A673 (cell line): ENCODE results near the gene LIMS4. TPM values are rescaled to one million over a fixed set of nuclear protein-coding genes. Genes with fewer than 3 reads are reported as not detected.
"Not testable (repeated sequence)": the region's sequence is repeated elsewhere in the genome, so short reads cannot be mapped to it uniquely, and the experiment has no call there.

ENCODE experiments used
- BruUV-seq: library from RNA; stranded (reverse); fragments of 400-500 nt; replicated peaks from 2 replicates; lab custom pipeline; 2021; lab: Mats Ljungman, UMichigan
- CTCF ChIA-PET: fragments of 300-600 bp; sonication (Branson Sonifier 250); formaldehyde crosslinking; loops from one replicate; lab custom pipeline; 2022; ENCODE audit warnings: antibody characterized with exemption; lab: Charles Lee
- POLR2A ChIA-PET: fragments of 300-600 bp; sonication (Branson Sonifier 250); formaldehyde crosslinking; loops from one replicate; lab custom pipeline; 2022; ENCODE audit warnings: antibody characterized with exemption; ENCODE audit not compliant: low non-redundant PET; lab: Charles Lee
- DNase-seq: peaks from one replicate; pipeline ENCODE4 v3.0.0-alpha.2; 2015; ENCODE audit warnings: low spot score
- H3K27ac ChIP-seq: fragments of 200-600 bp; sonication (generic); 2 replicates; pipeline ENCODE4 v1.5.1; 2016; ENCODE audit warnings: mixed run types, low read depth, mild to moderate bottlenecking, mixed read lengths, antibody characterized with exemption, low read length; ENCODE audit not compliant: poor library complexity, severe bottlenecking
- H3K27me3 ChIP-seq: fragments of 200-600 bp; sonication (generic); replicated peaks from 2 replicates; pipeline ENCODE4 v1.6.1; 2017; ENCODE audit warnings: mixed run types, low read depth, mild to moderate bottlenecking, mixed read lengths, antibody characterized with exemption, low read length; ENCODE audit not compliant: insufficient read depth, poor library complexity
- H3K36me3 ChIP-seq: fragments of 200-600 bp; sonication (generic); 2 replicates; pipeline ENCODE4 v1.6.1; 2016; ENCODE audit warnings: mixed run types, mild to moderate bottlenecking, mixed read lengths, antibody characterized with exemption, low read length; ENCODE audit not compliant: insufficient read depth, poor library complexity, severe bottlenecking
- H3K4me1 ChIP-seq: fragments of 200-600 bp; sonication (generic); 2 replicates; pipeline ENCODE4 v1.6.1; 2017; ENCODE audit warnings: mixed run types, mild to moderate bottlenecking, mixed read lengths, antibody characterized with exemption, low read length; ENCODE audit not compliant: insufficient read depth, poor library complexity, severe bottlenecking
- H3K4me3 ChIP-seq: fragments of 200-600 bp; sonication (generic); 2 replicates; pipeline ENCODE4 v1.5.1; 2016; ENCODE audit warnings: low read depth, mixed run types, mild to moderate bottlenecking, mixed read lengths, low read length; ENCODE audit not compliant: poor library complexity, severe bottlenecking
- H3K9me3 ChIP-seq: fragments of 200-600 bp; sonication (generic); 2 replicates; pipeline ENCODE4 v1.6.1; 2016; ENCODE audit warnings: mixed run types, low read depth, mild to moderate bottlenecking, mixed read lengths, antibody characterized with exemption, low read length; ENCODE audit not compliant: poor library complexity, severe bottlenecking
- intact Hi-C: fragments of 100-400 bp; cut with micrococcal nuclease; formaldehyde crosslinking; loops from one replicate; pipeline ENCODE4 v1.10.0; 2022; ENCODE audit not compliant: unreplicated experiment
- total RNA-seq: library from RNA; stranded (reverse); gene quantifications from 2 replicates; pipeline ENCODE4 v1.2.3, GENCODE V29; 2021

The LIMS4 gene
- total RNA-seq, 1 experiment from 2014 or later = 0.75 TPM

DNA sequence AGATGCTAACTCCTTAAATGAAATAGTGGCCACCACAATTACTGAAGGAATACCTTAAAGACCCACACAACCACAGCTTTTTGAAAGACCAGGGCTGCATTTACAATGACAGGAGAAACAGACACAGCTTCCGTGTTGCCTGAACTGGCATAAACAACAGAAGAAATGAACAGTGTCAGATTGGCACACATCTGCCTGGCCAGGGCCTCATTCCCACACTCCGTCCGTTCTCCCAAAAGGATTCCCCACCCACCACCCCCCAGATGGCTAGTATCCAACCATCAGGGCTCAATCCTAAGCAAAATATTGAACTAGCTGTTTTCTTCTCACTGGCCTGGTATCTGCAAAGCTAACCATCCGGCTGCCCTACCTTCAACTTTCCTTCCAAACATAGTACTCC lies 7.5 kb upstream of the LIMS4 start:
- H3K27me3 ChIP-seq, intact Hi-C loops, DNase-seq, POLR2A ChIA-PET, BruUV-seq, H3K36me3 ChIP-seq, H3K27ac ChIP-seq, H3K4me1 ChIP-seq, H3K9me3 ChIP-seq, CTCF ChIA-PET, H3K4me3 ChIP-seq: not testable (repeated sequence)

DNA sequence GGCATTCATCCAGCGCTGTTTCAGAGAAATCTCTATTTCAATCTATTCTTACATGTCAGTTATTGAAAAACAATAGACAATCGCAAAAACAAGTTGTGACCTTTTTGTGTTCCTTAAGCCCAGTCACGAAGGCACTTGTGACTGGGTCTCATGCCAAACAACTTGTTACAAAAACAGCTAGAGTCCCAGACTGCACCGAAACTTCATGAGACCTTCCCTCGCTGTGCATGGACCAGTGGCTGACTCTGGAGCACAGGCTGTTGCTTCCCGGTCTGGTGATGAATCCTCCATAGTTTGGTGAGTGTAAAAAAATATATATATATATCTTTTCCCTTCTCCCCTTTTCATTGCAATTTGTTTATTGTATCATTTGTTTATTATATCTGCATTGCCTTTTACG lies 4.8 kb upstream of the LIMS4 start:
- intact Hi-C loops, H3K36me3 ChIP-seq, DNase-seq, H3K27me3 ChIP-seq, H3K9me3 ChIP-seq, H3K4me3 ChIP-seq, H3K27ac ChIP-seq, H3K4me1 ChIP-seq, POLR2A ChIA-PET, CTCF ChIA-PET, BruUV-seq: not testable (repeated sequence)

DNA sequence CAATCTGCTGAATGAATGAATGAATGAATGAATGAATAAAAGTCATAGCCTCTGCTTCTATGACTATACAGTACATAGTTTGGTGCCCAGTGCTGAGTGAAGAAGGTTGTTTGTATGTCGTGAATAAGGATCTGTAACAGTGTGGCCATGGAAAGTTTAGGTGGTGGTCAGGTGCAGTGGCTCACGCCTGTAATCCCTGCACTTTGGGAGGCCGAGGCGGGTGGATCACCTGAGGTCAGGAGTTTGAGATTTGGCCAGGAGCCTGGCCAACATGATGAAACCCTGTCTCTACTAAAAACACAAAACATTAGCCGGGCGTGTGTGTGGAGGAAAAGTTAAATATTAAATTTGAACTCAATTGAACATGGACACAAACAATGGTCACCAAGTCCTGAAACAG lies 4.3 kb upstream of the LIMS4 start:
- DNase-seq, H3K4me3 ChIP-seq, H3K36me3 ChIP-seq, H3K27ac ChIP-seq, POLR2A ChIA-PET, intact Hi-C loops, H3K4me1 ChIP-seq, H3K27me3 ChIP-seq, BruUV-seq, H3K9me3 ChIP-seq, CTCF ChIA-PET: not testable (repeated sequence)

DNA sequence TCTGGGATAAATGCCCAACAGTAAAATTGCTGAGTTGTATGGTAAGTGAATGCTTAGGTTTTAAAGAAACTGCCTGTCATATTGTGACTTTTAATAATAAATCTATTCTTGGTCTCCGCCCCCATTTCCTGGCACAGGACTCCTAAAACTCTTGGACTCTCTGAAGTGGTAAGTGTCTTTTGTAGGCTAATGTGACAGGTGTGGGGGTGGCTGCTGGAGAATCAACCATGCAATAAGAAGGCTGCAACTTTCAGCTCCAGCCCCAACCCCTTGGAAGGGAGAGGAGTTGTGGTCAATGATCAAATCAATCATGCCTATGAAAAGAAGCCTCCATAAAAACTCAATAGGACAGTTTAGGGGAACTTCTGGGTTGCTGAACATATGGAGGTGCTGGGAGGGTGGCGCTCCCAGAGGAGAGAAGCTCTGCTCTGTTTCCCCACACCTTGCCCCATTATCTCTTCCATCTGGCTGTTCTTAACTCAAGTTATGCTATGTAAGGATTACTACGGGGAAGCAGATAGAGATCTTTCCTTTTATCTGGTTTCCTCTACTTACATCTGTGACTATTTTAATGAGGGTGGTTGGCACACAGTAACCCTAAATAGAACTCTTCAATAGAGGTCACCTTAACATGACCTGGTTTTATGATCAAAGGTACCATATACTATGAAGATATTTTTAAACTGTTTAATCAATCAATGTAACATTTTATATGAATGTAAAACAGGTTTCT lies 3.2 kb upstream of the LIMS4 start:
- POLR2A ChIA-PET = not testable (repeated sequence)

DNA sequence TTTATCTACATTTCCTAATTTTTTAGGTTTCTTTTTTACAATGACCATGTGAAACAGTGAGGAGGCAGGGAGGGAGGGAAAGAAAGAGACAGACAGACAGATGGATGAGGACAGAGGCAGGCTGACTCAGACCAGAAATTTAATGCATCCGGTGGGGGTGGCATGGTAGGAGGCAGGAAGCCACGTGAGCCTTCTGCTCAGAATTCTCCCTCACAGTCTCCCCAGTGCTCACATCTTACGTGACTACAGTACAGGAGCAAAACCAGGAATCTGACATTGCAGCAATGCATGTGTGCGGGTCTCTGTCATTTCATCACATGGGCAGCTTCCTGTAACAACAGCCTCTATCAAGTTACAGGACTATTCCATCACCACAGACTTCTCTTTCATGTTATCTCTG lies 2.3 kb upstream of the LIMS4 start:
- DNase-seq, POLR2A ChIA-PET, H3K9me3 ChIP-seq, H3K27me3 ChIP-seq, H3K4me3 ChIP-seq, H3K27ac ChIP-seq, H3K36me3 ChIP-seq, H3K4me1 ChIP-seq, CTCF ChIA-PET, intact Hi-C loops, BruUV-seq: not testable (repeated sequence)

More for the DNA sequence above, 3.2 kb upstream of the LIMS4 start:
- H3K4me1 ChIP-seq, BruUV-seq, H3K27ac ChIP-seq, DNase-seq, CTCF ChIA-PET, H3K36me3 ChIP-seq, H3K9me3 ChIP-seq, H3K27me3 ChIP-seq, intact Hi-C loops, H3K4me3 ChIP-seq: not testable (repeated sequence)

DNA sequence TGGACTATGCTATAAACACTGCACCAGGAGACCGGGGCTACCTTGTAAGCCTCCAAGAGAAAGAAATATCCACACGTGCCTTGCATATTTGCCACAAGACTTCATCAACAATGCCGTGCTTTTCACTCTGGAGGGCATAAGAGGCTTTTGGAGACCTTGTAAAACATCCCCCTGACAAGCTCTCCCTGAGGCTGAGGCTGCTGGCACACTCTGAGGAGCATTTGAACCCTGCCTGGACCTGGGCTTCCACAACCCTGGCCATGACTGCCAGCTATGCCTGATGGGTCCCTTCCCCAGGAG lies 393 bp upstream of the LIMS4 start:
- H3K27me3 ChIP-seq, H3K27ac ChIP-seq, H3K9me3 ChIP-seq, H3K4me3 ChIP-seq, BruUV-seq, H3K4me1 ChIP-seq, POLR2A ChIA-PET, intact Hi-C loops, H3K36me3 ChIP-seq, CTCF ChIA-PET, DNase-seq: not testable (repeated sequence)

DNA sequence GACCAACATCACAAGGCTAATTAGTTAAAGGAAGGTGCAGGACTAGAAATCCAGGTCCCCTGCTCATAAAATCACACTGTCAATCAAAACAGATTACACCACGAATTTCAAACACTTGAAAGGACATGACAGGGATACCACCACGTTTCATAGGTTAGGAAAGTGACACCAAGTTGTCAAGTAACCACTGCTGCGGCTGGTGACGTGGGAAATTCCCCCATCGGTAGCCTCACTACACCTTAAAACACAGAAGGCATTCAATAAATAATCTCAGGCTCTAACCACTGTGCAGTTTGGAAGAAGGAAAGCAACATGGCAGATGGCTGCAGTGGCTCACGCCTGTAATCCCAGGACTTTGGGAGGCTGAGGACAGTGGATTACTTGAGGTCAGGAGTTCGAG lies 3.7 kb downstream of the LIMS4 start:
- H3K27me3 ChIP-seq, intact Hi-C loops, H3K27ac ChIP-seq, POLR2A ChIA-PET, DNase-seq, H3K9me3 ChIP-seq, CTCF ChIA-PET, H3K36me3 ChIP-seq, H3K4me3 ChIP-seq, H3K4me1 ChIP-seq, BruUV-seq: not testable (repeated sequence)

DNA sequence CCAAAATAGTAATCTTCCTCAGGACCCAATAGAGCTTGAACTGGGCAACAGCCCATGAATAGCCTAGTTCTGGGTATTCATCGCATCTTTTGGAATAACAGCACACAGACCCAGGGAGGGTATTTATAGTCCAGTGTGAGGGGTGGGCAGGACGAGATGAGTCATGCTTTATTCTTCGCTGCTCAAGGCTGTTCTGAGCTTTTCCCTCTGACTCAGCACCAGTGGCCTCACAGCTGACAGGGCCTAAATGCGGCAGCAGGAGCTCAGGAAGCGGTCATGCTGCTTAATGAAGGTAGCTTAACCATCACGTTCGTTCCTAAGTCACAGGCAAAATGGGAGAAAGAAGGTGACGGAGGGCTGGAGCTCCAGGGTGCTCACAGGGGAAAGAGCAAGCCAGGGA lies 7.3 kb downstream of the LIMS4 start:
- H3K27me3 ChIP-seq, BruUV-seq, intact Hi-C loops, H3K36me3 ChIP-seq, H3K4me1 ChIP-seq, H3K4me3 ChIP-seq, CTCF ChIA-PET, H3K27ac ChIP-seq, DNase-seq, POLR2A ChIA-PET, H3K9me3 ChIP-seq: not testable (repeated sequence)
